Measurements from ENCODE around the gene CLCN6.
A peak's percentile ranks its signal among the peaks of the same experiment; 100 is the strongest.

CLCN6 gene

DNA sequence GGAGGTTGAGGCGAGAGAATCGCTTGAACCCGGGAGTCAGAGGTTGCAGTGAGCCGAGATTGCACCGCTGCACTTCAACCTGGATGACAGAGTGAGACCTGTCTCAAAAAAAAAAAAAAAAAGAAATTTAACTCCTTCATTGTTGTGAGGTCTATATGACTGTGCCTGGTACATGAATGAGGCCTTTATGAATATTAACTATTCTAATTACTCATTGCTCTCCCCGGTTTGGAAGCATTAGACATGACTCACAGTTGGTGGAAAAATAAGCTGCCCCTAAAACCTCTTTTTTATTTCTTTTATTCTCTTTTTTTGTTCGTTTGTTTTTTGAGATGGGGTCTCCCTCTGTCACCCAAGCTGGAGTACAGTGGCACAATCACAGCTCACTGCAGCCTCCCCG, 49.4 kb downstream of the CLCN6 start:
- no peak for DNase-seq (ENCODE audit: low read depth)

DNA sequence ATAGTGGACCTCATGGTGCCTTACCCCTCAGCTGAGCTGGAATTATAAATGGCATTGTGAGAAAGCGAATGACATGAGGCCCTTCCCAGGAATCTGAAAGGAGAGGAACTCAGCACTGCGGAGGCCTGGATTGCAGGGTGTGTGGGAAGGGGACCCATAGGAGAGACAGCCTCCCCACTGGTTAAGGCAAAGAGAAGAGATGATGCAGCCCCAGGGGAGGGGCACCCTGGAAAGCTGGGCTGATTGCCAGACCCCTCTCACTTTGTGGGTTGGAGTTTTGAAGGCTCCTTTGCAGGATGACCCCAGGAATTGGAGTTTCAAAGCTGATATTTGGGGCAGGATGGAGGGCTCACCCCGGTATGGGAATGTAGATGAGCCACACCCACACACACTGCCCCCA, 50.7 kb downstream of the CLCN6 start:
- no peak for DNase-seq (ENCODE audit: low read depth)

DNA sequence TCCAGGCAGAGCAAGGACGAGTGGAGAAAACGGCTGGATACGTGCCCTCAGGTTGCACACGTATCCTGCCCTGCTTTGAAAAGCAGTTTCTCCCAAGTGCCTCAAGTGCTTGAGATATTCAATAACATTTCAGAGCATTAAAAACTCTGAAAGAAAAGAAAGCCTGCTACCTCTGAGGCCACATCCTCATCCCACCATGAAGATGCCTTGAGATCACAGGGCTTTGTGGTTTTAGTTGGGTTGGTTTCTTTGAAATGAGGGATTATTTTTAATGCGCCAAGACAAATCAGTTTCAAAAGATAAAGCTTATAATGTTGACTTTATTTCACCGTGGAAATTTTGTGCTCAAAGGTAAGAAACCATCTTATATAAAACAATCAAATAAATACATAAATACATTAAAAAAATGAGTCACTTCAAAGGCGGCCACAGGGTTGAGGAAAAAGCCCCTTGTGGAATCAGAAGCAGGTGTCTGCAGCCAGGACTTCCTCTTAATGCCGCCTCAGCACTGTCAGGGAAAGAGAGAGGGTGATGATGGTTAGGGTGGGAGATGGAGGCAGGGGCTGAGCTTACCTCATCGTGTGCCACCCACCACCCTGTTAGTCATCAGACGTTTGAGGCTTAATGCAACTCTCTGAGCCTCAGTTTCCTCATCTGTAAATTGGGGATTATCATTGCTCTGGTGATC, 51.3 kb downstream of the CLCN6 start:
- no peak for DNase-seq (ENCODE audit: low read depth)

- DNase-seq (ENCODE audit: low read depth), result no peak
These were observed 52.2 kb downstream of the CLCN6 start for GRCh38 chr1:11858158-11858557.

DNA sequence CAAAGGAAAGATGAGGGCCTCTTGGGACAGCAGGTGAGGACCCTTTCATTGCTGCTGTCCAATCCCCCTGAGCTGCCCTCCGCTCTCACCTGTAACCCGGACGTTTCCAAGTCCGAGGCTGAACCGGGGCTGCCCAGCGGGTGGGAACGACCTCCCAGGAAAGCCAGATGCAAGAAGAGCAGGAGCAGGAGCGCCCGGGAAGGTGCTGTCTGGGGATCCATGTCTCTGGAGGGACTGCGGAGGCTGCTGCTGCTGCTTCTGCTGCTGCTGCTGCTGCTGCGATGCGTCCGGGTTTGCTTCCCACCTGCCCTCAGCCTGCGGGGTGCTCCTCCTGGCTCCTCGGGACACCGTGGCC, 52.6 kb downstream of the CLCN6 start, which contains the start of gene NPPB:
Gene NPPB (minus strand): TSS at position 333 of the 355 bp plus-strand sequence. CDS start 112 bp downstream, at position 221.
- DNase-seq (ENCODE audit: low read depth), result no peak

- peak; percentile 33 for DNase-seq (ENCODE audit: low read depth)
These were observed 53.2 kb downstream of the CLCN6 start for GRCh38 chr1:11858968-11859871.

GRCh38 chr1:11860083-11860482, 54.1 kb downstream of the CLCN6 start:
- no peak for DNase-seq (ENCODE audit: low read depth)

DNA sequence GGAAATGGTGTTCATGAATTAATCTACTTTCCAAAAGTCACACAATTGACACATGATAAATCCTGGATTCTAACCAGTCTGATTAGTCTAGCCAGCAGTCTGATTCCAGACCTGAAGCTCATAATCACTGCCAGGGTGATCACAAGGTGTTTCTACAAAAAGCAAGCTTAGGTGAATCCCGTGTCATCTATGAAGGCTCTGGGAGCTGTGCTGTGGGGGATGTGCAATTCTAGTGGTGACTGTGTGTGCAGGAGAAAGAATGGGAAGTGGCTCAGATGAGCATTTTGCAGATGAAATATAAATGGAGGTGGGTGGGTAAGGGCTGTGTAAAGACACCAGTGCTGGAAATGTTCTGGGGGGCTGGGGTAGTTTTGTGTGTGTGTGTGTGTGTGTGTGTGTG, 54.6 kb downstream of the CLCN6 start:
- DNase-seq (ENCODE audit: low read depth), result no peak

GRCh38 chr1:11862890-11863289, 56.9 kb downstream of the CLCN6 start:
- DNase-seq (ENCODE audit: low read depth), result no peak

DNA sequence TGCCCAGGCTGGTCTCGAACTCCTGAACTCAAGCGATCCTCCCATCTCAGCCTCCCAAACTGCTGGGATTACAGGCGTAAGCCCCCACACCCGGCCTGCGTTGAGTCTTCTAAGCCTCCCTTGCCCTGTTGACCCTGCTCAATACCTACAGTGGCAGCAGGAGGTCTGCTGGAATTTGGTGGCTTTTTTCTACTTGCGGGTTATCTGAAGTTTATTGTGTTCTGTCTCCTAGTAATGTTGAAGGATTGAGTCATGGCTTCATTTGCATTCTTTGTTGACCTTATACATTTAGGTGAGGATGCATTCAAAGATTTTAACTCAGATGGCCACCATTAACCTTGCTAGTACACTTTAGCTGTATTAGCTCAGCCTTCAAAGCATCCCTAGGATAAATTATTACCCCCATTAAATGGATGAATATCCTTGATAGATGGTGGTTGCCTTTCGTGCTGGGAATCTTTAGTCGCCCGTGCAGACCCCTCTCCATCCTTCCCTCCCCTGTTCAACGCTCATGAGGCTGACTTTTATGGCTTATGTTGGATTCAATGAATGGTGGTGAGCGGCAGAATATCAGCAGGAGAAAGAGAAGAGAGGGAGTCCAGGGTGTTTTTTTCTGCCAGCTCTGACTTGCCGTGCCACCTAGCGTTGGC, 62.5 kb downstream of the CLCN6 start:
- DNase-seq (ENCODE audit: low read depth), result no peak

- DNase-seq (ENCODE audit: low read depth), result no peak
These were observed 63.1 kb downstream of the CLCN6 start for GRCh38 chr1:11869104-11869503.

DNA sequence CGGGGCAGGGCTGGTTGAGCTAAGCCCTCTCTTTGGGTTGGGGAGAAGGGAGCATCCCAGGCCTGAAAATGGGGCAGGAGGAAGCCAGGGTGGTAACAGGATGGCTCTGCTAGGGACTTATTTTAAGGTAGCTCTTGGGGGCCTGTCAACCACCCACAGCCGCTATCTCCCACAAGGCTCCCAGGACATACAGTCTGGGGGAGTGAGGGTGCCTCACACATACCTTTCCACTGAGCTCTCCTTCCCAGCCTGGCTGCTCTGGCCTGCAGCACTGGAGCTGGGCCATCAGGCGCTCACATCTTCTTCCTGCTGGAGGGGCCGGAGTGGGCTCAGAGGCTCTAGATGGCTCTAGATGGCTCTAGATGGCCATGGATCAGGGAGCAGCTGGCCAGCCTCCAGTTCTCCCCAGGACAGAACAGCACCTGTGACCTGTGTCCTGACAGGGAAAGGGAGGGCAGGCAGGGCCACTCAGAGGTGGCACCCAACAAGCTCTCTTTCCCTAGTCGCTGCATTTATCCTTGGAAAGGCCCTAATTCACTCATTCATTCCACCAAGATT, 63.7 kb downstream of the CLCN6 start:
- DNase-seq (ENCODE audit: low read depth), result no peak

DNA sequence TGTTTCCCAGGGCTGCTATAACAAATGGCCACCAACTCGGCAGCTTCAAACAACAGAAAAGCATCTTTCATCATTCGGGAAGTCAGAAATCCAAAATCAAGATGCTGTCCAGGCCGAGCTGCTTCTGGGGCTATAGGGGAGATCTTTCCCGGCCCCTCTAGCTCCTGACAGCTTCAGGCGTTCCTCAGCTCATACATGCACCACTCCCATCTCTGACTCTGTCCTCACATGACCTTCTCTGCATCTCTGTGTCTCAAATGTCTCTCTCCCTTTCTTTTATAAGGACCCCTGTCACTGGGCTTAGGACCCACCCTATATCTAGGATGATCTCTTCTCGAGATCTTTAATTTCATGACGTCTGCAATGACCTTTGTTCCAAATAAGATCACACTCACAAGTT, 66.6 kb downstream of the CLCN6 start:
- no peak for DNase-seq (ENCODE audit: low read depth)

DNA sequence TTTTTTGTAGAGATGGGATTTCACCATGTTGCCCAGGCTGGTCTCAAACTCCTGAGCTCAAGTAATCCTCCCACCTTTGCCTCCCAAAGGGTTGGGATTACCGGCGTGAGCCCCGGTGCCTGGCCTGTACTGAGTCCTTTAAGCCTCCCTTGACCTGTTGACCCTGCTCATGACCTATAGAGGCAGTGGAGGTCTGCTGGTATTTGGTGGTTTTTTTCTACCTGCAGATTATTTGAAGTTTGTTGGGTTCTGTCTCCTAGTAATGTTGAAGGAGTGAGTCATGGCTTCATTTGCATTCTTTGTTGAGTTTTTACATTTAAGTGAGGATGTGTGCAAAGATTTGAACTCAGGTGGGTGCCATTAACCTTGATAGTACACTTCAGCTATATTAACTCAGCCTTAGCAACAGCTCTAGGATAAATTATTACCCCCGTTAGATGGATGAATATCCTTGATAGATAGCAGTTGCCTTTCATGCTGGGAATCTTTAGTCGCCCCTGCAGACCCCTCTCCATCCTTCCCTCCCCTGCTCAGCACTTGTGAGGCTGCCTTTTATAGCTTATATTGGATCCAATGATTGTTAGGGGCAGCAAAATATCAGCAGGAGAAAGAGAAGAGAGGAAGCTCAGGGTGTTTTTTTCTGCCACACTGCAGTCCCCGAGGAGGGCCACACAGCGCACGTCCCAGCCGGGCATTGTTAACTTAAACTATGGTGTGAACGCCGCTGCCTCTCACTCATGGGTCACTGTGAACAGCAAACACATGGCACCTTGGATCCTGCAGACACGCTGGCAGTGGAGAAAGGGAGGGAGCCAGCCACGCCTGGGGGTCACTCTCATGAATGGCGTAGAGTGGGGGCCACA, 67.6 kb downstream of the CLCN6 start:
- no peak for DNase-seq (ENCODE audit: low read depth)

- no peak for DNase-seq (ENCODE audit: low read depth)
These were observed 68.2 kb downstream of the CLCN6 start for GRCh38 chr1:11874258-11874562.

GRCh38 chr1:11874624-11875023, 68.6 kb downstream of the CLCN6 start:
- DNase-seq (ENCODE audit: low read depth), result no peak

DNA sequence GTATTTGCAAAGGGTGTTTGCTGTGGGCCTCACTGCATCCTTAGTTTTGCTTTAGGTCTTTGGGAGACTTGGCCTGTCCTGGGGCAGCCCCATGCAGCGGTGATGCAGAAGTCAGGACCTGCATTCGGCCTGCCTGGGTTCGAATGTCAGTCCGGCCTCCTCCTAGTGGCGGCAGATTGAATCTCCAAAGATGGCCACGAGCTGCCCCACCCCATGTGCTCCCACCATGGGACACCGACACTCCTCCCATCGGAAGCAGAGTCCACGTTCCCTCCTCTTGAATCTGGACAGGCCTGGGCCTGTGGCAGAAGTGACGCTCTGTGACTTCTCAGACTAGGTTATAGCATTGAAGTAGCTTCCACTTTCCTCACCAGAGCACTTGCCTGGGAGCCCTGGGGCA, 69.1 kb downstream of the CLCN6 start:
- DNase-seq (ENCODE audit: low read depth), result no peak

GRCh38 chr1:11877074-11877473, 71.1 kb downstream of the CLCN6 start:
- no peak for DNase-seq (ENCODE audit: low read depth)

GRCh38 chr1:11878081-11878890, 72.3 kb downstream of the CLCN6 start:
- DNase-seq (ENCODE audit: low read depth), result no peak

- no peak for DNase-seq (ENCODE audit: low read depth)
These were observed 72.8 kb downstream of the CLCN6 start for GRCh38 chr1:11878891-11879190.
